HEK293T (cell line): ENCODE results near the gene ERC1.

Source experiments
- ARNT ChIP-seq: fragments of 450-650 bp; IDR thresholded peaks from 2 replicates; pipeline ENCODE4 v1.6.1; 2017; ENCODE audit warnings: mild to moderate bottlenecking
- BHLHE40 ChIP-seq: fragments of 450-650 bp; IDR thresholded peaks from 2 replicates; pipeline ENCODE4 v1.6.1; 2016; ENCODE audit warnings: mild to moderate bottlenecking, moderate library complexity, borderline replicate concordance
- CTBP1 ChIP-seq: fragments of 450-650 bp; IDR thresholded peaks from 2 replicates; pipeline ENCODE4 v1.6.1; 2016; ENCODE audit warnings: borderline replicate concordance
- ELF4 ChIP-seq: fragments of 450-650 bp; IDR thresholded peaks from 2 replicates; pipeline ENCODE4 v1.6.1; 2017; ENCODE audit warnings: antibody characterized with exemption
- FOXK2 ChIP-seq: fragments of 450-650 bp; IDR thresholded peaks from 2 replicates; pipeline ENCODE4 v1.6.1; 2016; ENCODE audit warnings: mild to moderate bottlenecking
- FOXM1 ChIP-seq: fragments of 450-650 bp; IDR thresholded peaks from 2 replicates; pipeline ENCODE4 v1.6.1; 2017; ENCODE audit warnings: mild to moderate bottlenecking, borderline replicate concordance
- L3MBTL2 ChIP-seq: fragments of 450-650 bp; conservative IDR thresholded peaks from 2 replicates; pipeline ENCODE4 v1.6.1; 2016; ENCODE audit warnings: mild to moderate bottlenecking
- LEF1 ChIP-seq: fragments of 450-650 bp; IDR thresholded peaks from 2 replicates; pipeline ENCODE4 v1.6.1; 2017; ENCODE audit warnings: mild to moderate bottlenecking, borderline replicate concordance
- SP1 ChIP-seq: fragments of 450-650 bp; IDR thresholded peaks from 2 replicates; pipeline ENCODE4 v1.6.1; 2017
- SUZ12 ChIP-seq: fragments of 450-650 bp; IDR thresholded peaks from 2 replicates; pipeline ENCODE4 v1.6.1; 2016; ENCODE audit warnings: mild to moderate bottlenecking
- ZNF384 ChIP-seq: fragments of 450-650 bp; IDR thresholded peaks from 2 replicates; pipeline ENCODE4 v1.6.1; 2016
- TF ChIP-seq, protein P1 (sequence below): fragments of 450-650 bp; IDR thresholded peaks from 2 replicates; pipeline ENCODE4 v1.6.1; 2016

GRCh38 chr12:1322821-1323220 is 331.8 kb downstream of the ERC1 start:
- TF ChIP-seq BHLHE40 (no peak), ARNT (no peak), ELF4 (no peak), FOXK2 (no peak), ZNF384 (no peak), L3MBTL2 (no peak), LEF1 (no peak), SUZ12 (no peak), FOXM1 (no peak), SP1 (no peak), CTBP1 (no peak)
- TF ChIP-seq, protein P1, sequence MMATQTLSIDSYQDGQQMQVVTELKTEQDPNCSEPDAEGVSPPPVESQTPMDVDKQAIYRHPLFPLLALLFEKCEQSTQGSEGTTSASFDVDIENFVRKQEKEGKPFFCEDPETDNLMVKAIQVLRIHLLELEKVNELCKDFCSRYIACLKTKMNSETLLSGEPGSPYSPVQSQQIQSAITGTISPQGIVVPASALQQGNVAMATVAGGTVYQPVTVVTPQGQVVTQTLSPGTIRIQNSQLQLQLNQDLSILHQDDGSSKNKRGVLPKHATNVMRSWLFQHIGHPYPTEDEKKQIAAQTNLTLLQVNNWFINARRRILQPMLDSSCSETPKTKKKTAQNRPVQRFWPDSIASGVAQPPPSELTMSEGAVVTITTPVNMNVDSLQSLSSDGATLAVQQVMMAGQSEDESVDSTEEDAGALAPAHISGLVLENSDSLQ = no peak
